ENCODE results near the gene RPL32.
"Not testable (repeated sequence)": the region's sequence is repeated elsewhere in the genome, so short reads cannot be mapped to it uniquely, and the experiment has no call there.

The RPL32 gene

GRCh38 chr3:12841149-12841969 lies at the start of gene RPL32:
Gene RPL32 (minus strand): TSS chr3:12841565. CDS start chr3:12840237, 1,328 bp downstream.
- peak; percentile 73 for DNase-seq (ENCODE audit: low read depth)

- DNase-seq (ENCODE audit: low read depth), result no peak
Observed at GRCh38 chr3:12890610-12891390, 49.4 kb upstream of the RPL32 start.

DNA sequence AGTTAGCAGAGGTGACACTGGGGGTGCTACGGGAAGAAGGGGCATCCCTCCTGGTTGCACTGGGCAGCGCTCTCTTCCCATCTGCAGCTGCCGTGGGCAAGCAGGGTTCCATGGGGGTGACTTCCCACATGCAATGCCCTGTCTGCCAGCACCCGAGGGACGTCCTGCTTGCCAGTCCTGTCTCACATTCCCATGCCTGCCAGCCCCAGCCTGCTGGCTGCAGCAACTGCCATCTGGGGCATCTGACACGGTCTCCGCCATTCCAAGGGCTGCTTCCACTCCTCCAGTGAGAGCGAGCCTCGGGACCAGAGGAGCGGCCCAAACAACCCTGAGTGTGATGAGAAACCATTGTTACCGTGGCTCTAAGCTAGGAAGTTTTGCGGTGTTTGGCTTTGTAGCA lies 45.4 kb upstream of the RPL32 start:
- no peak for DNase-seq (ENCODE audit: low read depth)

- DNase-seq (ENCODE audit: low read depth), result no peak
Observed at GRCh38 chr3:12886106-12886679, 44.8 kb upstream of the RPL32 start.

- DNase-seq (ENCODE audit: low read depth), result no peak
Observed at GRCh38 chr3:12885583-12885930, 44.2 kb upstream of the RPL32 start.

GRCh38 chr3:12884790-12885582 lies 43.6 kb upstream of the RPL32 start:
- no peak for DNase-seq (ENCODE audit: low read depth)

DNA sequence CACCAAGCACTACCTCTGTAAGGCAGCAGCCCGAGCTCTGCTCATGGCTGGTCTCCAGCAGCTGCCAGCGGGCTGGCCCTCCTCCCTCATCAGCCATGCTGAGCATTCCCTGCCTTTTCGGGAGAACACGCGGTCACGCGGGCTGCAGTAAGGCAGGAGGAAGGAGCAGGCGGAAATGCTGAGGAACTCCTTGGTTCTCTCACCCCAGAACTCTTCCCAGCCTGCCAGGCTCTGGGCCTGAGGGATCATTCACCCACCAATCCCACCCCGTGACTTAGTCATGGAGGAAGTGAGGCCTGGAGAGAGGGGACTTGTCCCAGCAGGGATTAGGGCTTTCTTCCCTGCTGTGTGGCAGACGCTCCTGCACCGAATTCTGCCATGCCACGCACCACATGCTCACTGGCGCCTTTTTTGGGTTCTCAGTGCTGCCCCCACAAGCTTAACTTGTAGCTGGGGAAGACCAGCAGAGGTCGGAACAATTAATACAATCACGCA lies 42.9 kb upstream of the RPL32 start:
- DNase-seq (ENCODE audit: low read depth), result no peak

GRCh38 chr3:12882336-12883310 lies 41.3 kb upstream of the RPL32 start:
- DNase-seq (ENCODE audit: low read depth), result no peak

GRCh38 chr3:12881858-12882257 lies 40.5 kb upstream of the RPL32 start:
- not testable (repeated sequence) for DNase-seq (ENCODE audit: low read depth)

GRCh38 chr3:12879191-12879815 lies 37.9 kb upstream of the RPL32 start:
- DNase-seq (ENCODE audit: low read depth), result no peak

DNA sequence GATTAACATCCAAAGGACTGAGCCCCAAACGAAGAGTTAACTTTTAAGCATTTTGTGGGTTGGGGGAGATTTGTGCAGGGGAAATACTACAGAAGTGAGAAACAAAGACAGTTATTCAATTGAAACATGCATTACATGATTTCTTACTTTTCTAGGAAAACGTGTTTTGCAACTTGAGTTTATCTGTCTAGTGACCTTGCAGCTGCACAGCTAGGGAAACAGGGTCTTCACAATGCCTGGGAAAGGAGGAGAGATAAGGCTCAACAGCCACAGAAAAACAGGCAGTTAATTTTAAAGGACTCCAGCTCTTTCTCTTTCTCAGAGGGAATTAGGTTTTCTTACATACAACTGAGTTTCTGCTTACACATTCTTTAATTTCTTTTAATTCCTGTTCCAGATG lies 37.4 kb upstream of the RPL32 start:
- DNase-seq (ENCODE audit: low read depth), result not testable (repeated sequence)

DNA sequence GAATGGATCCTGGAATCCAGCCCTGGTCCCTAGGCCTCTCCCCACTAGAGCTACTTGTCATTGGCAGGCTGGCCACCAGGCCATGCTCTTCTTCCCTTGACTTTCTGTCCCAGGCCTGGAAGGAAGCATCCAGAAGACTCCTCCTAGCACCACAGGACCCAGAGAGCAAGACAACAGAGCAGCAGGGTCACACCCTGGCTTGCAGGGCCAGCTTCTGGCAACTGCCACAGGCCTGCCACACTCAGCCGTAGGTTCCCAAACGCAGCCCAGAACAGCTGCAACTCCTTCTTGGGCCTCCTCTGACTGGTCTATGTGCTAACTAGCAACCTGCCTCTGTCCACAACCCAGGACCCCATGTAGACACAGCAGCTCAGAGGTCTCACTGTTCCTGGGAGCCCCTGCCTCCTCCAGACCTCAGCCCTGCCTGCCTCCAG lies 36.8 kb upstream of the RPL32 start:
- DNase-seq (ENCODE audit: low read depth), result no peak

GRCh38 chr3:12877040-12877439 lies 35.7 kb upstream of the RPL32 start:
- DNase-seq (ENCODE audit: low read depth), result no peak

GRCh38 chr3:12875857-12876836 lies 34.8 kb upstream of the RPL32 start:
- no peak for DNase-seq (ENCODE audit: low read depth)

DNA sequence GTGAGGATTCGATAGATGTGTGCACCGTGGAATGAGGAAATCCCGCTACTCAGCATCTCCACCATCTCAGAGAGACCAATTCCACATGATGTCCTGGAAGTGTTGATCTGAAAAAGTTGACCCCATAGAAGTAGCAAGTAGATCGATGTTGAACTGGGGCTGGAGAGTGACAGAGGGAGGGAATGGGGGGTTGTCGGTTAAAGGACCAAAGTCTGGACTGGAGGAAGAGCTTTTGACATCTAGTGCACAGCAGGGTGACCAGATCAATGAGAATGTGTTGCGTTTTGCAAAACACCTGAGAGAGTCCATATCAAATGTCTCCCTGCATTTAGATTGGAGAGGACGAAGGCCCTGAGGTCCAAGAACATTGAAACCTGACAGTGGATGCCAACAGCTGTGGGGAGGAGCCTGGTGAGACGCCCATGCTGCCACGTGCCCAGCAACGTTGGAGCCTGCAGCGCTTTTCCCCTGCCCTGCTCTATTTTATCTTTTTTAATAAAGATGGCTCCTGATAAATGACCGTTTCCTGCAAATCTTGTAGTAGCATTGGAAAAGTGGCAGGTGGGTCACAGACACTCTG lies 30.1 kb upstream of the RPL32 start:
- no peak for DNase-seq (ENCODE audit: low read depth)

DNA sequence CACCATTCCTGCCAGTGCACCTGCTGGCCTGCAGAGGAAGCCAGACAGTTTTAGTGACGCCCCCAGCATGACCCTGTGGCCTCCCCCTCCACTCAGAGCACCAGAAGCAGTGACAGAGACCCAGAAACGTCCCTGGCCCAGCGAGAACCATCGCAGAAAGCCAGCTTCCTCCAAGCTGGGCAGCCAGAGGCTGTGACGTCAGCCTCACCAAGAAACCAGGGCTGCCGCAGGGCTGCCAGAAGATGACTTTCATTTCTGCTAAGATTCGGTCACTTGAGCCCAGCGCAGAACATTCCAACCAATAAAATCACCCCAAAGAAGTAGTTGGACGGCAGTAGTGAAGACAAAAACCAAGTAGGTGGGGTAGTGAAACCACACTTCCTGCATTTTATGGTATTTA lies 29.6 kb upstream of the RPL32 start:
- DNase-seq (ENCODE audit: low read depth), result no peak

DNA sequence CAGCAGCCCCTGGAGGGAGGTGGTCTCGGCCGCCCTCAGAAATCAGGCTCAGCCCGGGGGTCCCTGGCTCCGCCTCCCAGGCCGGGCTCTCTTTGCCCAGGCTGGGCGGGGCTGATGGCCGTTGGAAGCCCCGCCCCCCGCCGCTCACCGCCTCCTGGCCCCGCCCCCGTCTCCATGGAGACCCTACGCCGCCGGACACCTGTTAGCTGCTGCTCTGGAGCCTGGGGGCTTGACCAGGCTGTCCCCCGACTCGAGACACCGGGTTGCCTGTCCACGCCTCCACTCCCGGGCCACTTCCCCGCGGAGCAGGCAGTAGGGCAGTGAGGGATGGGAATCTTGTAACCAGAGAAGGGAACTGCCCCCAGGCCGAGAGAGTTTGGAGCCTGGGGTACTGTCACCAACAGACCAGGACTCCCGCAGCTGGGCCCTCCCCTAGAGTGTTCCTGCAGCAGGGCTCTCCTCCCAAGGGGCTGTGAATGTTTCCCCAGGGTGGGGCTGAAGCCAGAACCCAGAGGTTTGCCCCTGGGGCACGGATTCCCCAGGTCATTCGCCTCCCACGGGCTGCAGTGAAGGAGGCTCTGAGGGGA lies 27.8 kb upstream of the RPL32 start:
- DNase-seq (ENCODE audit: low read depth), result no peak
